GM19238 (cell line): ENCODE data around the gene TXK.

Experiments
- DNase-seq: peaks from one replicate; pipeline ENCODE4 v3.0.0; 2011; ENCODE audit warnings: low spot score; ENCODE audit not compliant: insufficient read length

TXK gene

GRCh38 chr4:48103483-48104139 is 30.4 kb downstream of the TXK start:
- DNase-seq: no peak

- DNase-seq: no peak
These were observed 31.7 kb downstream of the TXK start for GRCh38 chr4:48102303-48102702.

GRCh38 chr4:48100256-48100655 is 33.8 kb downstream of the TXK start:
- no peak for DNase-seq

GRCh38 chr4:48095441-48095840 is 38.6 kb downstream of the TXK start:
- DNase-seq: no peak

GRCh38 chr4:48093991-48094416 is 40.0 kb downstream of the TXK start:
- DNase-seq: no peak

- no peak for DNase-seq
These were observed 43.4 kb downstream of the TXK start for GRCh38 chr4:48090621-48091020.

GRCh38 chr4:48085821-48086589 is 48.0 kb downstream of the TXK start:
- DNase-seq: no peak

- no peak for DNase-seq
These were observed 51.1 kb downstream of the TXK start for GRCh38 chr4:48082956-48083355.

- DNase-seq: no peak
These were observed 52.9 kb downstream of the TXK start for GRCh38 chr4:48081196-48081595.

GRCh38 chr4:48079972-48080391 is 54.1 kb downstream of the TXK start:
- no peak for DNase-seq

GRCh38 chr4:48078862-48079655 is 55.0 kb downstream of the TXK start:
- DNase-seq: no peak

- DNase-seq: no peak
These were observed 55.6 kb downstream of the TXK start for GRCh38 chr4:48078425-48078824.

GRCh38 chr4:48074657-48075056 is 59.4 kb downstream of the TXK start:
- DNase-seq: no peak

GRCh38 chr4:48073567-48074103 is 60.4 kb downstream of the TXK start:
- DNase-seq: no peak

- DNase-seq: no peak
These were observed 62.9 kb downstream of the TXK start for GRCh38 chr4:48071191-48071590.

GRCh38 chr4:48069026-48069425 is 65.0 kb downstream of the TXK start:
- no peak for DNase-seq

- DNase-seq: no peak
These were observed 65.9 kb downstream of the TXK start for GRCh38 chr4:48068182-48068581.

GRCh38 chr4:48067536-48067935 is 66.5 kb downstream of the TXK start:
- no peak for DNase-seq

GRCh38 chr4:48065587-48066052 is 68.4 kb downstream of the TXK start:
- DNase-seq: no peak

GRCh38 chr4:48064349-48064748 is 69.7 kb downstream of the TXK start:
- no peak for DNase-seq

GRCh38 chr4:48058617-48059530 is 75.2 kb downstream of the TXK start:
- no peak for DNase-seq
